GM21576 (cell line): Measurements from ENCODE around the gene NDUFB2.
"Not testable (repeated sequence)": the region's sequence is repeated elsewhere in the genome, so short reads cannot be mapped to it uniquely, and the experiment has no call there.

Source experiments
- ATAC-seq: cut with Tn5 transposase; IDR thresholded peaks from one replicate; pipeline ENCODE4 v1.9.1; 2021; ENCODE audit warnings: mild to moderate bottlenecking, moderate library complexity; ENCODE audit not compliant: unreplicated experiment

The NDUFB2 gene

GRCh38 chr7:140696680-140697446 lies at the start of gene NDUFB2:
Gene NDUFB2 (plus strand): TSS chr7:140696708. CDS start chr7:140696745, 37 bp downstream.
- peak; percentile 90 for ATAC-seq

DNA sequence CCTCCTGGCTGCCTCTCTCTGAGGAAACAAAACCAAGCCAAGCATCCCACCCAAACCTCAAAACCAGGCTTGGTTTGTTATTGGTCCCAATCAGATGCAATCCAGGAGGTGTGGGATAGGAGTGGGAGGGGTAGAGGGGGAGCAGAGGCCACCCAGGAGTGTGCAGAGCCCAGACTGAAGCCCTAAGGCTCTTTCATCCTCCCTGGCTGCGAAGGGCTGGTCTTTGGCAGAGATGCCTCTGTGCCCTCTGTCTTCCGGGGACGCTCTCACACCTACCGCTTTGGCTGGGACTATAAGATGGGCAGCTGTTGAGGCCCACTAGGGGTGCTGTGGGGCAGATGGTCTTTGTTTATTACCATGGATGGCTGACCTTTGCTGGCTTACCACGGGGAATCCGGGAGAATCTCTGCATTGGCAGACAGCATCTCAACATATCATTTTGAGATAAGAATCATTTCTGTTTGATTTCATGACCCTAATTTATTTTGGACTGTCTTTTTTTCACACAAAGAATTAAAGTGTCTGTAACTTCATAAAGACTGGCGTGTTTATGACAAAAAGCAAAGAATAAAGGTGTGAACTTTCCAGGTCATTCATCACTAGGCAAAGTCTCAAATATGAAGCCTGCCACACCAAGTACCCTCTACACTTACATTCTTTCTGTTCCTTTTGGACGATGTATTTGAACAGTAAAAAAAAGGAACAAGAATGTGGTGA lies 49.4 kb upstream of the NDUFB2 start:
- ATAC-seq: peak; percentile 91

GRCh38 chr7:140649556-140650205 lies 46.8 kb upstream of the NDUFB2 start:
- no peak for ATAC-seq

DNA sequence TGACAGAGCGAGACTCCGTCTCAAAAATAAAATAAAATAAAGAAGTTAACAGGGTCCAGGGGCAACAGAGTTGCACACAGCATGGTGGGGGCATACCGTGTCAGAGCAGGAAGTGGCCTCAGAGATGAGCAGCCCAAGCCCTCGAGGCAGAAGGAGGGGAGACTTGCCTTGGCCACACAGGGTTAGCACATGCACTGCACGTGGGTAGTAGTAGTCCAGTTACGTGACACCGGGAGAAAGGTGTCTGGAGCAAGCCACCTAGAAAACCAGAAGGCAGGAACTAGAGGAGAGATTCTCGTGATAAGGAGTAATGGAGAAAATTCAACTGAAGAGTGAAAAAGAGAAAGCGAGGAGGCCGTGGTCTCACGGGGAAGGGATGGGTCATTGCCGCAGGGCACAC lies 46.1 kb upstream of the NDUFB2 start:
- ATAC-seq: no peak

DNA sequence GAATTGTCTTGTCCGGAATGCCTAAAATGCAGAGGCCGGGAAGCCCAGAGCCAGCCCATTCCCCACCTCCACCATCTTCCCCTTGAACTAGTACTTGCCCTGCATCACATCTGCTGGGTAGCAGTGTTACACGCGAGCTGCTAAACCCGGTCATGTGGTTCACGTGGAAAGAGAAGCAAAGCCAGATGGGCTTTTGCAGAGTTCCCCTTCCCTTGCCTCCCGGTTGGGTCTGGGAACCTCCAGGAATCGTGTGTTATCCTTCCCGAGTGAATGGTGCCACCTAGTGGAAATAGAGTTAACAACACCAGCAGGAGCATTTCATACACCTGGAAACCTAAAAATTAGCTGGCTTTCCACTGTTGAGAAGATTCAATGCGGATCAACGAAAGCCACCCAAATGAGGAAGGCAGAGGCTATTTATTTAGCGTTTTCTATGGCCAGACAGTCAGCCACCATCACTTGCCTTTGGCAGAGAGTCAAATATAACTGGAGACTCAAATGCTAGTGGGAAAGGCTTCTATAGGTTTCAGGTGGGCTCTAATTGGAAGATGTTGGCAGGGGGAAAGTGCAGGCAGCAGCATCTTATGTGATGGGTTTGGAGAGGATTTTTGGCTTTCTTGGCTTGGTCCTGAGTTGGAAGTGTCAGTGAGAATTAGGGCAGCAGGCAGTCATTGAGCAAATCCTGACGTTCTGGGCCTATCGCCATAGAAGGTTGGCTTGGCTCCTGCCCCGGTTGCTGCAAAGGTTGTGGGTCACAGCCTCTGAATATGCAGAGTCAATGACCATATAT lies 43.0 kb upstream of the NDUFB2 start:
- ATAC-seq: no peak

- ATAC-seq: no peak
These were observed 42.5 kb upstream of the NDUFB2 start for GRCh38 chr7:140654109-140654387.

GRCh38 chr7:140654661-140655060 lies 41.8 kb upstream of the NDUFB2 start:
- no peak for ATAC-seq

GRCh38 chr7:140655511-140656408 lies 40.7 kb upstream of the NDUFB2 start:
- no peak for ATAC-seq

DNA sequence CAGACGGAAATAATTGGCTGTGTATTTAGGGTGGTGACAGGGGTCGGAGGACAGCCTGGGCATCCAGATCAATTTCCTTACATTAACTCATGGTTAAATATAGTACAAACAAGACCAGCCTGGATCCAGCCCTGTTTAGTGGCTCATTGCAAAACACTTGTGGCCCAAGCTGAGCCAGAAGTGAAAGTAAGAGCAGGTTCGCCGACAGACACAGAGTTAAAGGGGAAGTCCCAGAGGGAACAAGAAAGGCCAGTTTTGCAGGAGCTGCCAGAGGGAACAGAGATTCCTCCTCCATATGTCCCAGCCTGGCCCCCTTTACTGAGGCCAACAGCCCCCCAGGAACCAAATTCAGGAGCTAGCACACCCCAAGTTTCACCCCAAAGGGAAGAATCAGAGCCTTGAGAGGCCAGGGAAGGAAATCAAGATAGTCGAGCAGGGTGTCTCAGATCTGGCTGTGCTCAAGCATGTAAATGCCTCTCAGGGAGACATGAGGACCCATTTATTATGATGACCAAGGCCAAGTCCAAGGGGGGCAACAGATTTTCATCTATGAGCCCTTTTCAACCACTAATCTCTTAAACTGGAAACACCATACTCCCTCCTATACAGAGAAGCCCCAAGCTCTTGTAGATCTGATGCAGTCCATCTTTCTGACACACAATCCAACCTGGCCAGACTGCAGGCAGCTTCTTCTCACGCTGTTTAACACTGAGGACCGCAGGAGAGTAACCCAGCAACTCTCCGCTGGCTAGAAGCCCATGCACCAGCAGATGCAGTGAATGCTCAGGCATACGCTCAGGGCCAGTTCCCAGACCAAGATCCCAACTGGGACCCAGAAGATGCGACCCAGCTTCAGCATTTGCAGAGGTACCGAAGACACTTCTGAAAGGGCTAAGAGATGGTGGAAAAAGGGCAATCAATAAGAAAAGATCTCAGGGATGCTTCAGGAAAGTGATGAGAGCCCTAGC lies 39.7 kb upstream of the NDUFB2 start:
- peak; percentile 85 for ATAC-seq

- no peak for ATAC-seq
These were observed 38.6 kb upstream of the NDUFB2 start for GRCh38 chr7:140657891-140658290.

DNA sequence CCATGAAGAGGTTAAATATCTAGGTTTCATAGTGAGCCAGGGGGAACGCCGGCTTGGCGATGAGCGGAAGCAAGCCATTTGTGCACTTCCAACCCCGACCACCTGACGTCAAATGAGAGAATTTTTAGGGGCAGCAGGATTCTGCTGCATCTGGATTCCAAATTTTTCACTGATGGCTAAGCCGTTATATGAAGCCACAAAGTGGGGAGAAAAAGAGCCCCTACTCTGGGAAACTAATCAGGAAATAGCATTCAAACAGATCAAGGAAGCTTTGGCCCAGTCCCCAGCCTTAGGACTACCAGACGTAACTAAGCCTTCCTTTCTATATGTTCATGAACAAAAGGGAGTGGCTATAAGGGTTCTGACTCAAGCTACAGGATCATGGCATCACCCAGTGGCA lies 36.7 kb upstream of the NDUFB2 start:
- no peak for ATAC-seq

DNA sequence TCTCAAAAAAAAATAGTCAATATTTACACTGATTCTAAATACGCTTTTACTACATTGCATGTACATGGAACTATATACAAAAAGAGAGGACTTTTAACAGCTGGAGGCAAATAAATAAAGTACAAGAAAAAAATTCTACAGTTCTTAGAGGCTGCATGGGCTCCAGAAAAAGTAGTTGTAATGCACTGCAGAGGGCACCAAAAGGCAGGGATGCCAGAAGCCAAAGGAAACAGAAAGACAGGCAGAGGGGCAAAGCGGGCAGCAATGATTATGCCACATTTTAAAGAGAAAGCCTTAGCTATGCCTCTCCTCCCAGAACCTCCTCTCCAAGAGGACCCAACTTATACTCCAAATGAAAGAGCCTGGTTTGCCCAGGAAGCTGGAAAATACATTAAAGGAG lies 35.4 kb upstream of the NDUFB2 start:
- ATAC-seq: no peak

DNA sequence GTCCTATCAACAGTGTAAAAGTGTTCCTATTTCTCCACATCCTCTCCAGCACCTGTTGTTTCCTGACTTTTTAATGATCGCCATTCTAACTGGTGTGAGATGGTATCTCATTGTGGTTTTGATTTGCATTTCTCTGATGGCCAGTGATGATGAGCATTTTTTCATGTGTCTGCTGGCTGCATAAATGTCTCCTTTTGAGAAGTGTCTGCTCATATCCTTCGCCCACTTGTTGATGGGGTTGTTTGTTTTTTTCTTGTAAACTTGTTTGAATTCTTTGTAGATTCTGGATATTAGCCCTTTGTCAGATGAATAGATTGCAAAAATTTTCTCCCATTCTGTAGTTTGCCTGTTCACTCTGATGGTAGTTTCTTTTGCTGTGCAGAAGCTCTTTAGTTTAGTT lies 33.6 kb upstream of the NDUFB2 start:
- ATAC-seq: not testable (repeated sequence)

- no peak for ATAC-seq
These were observed 29.0 kb upstream of the NDUFB2 start for GRCh38 chr7:140667476-140667875.

GRCh38 chr7:140668641-140669040 lies 27.9 kb upstream of the NDUFB2 start:
- ATAC-seq: no peak

DNA sequence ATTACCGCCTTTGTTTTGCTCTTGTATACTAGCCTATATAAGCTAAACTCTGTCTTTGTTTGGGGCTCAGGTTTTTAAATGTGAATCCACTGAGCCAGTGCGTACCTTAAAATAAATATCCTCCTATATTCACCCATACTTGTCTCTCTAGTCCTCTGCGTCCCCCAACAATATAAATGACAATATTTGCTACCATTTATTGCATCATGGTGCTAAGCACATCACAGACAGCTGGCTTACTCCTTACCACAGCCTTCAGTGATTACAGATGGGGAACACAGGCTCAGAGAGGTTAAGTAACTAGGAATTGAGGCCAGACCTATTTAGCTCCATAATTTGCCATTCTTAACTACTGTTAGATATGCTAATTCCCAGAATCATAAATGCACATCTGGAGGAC lies 27.2 kb upstream of the NDUFB2 start:
- no peak for ATAC-seq

GRCh38 chr7:140669862-140670261 lies 26.6 kb upstream of the NDUFB2 start:
- ATAC-seq: not testable (repeated sequence)

- no peak for ATAC-seq
These were observed 26.1 kb upstream of the NDUFB2 start for GRCh38 chr7:140670343-140670935.

- ATAC-seq: no peak
These were observed 24.5 kb upstream of the NDUFB2 start for GRCh38 chr7:140671966-140672365.
